HS-27A (cell line): ENCODE results near the gene PSMB3.

Experiments
- DNase-seq: peaks from one replicate; pipeline ENCODE4 v3.0.0-alpha.2; 2012; ENCODE audit warnings: low read depth, missing footprints

The PSMB3 gene

DNA sequence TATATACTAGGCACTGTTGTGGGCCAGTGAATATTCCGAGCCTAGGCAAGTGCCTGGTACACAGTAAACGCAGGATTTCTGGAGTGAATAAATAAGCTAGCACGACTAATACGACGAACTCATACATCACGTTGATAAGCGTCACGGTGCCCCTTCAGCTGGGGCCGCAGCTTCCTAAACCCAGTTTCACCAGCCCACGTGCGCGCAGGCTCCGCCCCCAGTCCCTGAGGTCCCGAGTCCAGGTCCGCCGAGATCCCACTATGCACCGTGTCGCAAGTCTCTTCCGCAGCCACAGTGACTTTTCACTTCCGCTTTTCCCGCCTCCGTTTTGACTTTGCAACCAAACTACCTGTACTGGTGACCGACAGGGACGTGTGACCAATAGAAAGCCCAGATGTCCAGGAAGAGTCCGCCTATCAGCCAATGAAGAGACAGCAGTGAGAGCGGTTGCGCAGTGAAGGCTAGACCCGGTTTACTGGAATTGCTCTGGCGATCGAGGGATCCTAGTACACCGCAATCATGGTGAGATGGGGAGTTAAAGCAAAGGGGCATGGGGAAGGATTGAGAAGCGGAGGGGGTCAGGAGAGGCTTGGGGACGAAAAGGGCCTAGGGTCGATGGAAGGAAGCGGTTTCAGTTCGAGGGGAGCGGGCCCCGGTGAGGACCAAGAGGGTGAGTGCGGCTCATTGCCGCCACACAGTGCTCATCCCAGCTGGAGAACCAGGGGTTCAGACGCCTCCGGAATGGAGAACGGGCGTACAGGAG, at the start of gene PSMB3:
PSMB3 (plus strand) TSS at position 434 of the 763 bp plus-strand sequence; CDS start at position 520, 86 bp downstream.
- DNase-seq: peak; percentile 89

- DNase-seq: no peak
Measured at GRCh38 chr17:38702916-38703741, 49.4 kb upstream of the PSMB3 start.

DNA sequence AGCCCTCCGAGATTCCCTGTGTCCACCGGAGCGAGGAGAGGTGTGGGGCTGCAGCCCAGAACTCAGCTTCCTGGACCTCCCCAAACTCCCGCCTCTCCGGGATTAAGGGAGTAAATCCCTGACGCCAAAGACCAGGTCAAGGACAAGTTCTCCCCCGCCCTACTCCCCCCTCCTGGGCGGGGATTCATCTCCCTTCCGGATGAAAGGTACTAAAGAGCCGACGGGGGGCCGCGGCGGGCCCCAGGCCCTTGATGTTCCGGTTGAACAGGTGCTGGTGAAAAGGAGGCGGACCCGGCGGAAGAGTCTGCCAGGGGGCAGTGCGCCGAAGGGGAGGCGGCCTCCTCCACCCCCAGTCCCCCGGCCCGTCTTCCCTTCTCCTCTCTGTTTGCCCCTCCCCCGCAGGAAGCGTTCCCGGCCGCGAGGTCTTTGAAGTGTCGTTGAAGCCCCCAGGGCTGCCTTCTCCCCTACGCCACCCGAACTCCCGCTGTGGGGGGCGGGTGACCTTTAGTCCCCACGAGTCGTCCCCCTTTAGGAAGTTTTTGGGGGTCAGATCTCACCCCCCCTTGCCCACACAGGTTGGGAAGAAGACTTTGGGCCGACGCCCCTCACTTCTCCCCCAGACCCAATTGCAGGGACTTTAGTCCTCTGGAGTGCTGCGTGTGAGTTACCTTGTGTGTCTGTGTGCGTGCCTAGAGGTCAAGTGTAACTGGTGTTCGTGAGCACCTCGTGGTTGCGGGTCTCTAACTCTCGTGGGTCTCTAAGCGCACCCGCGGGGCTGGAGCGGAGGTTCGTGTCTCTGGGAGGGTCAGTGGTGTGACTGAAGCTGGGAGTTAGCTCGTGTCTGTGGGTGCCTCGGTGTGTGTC, 48.6 kb upstream of the PSMB3 start:
- DNase-seq: no peak

- no peak for DNase-seq
Measured at GRCh38 chr17:38704606-38705522, 47.7 kb upstream of the PSMB3 start, which contains the start of gene MLLT6. Gene MLLT6 (plus strand): TSS chr17:38705273. CDS start chr17:38705633, 360 bp downstream.

- DNase-seq: no peak
Measured at GRCh38 chr17:38705523-38705802, 47.1 kb upstream of the PSMB3 start.

- DNase-seq: no peak
Measured at GRCh38 chr17:38705803-38706504, 46.6 kb upstream of the PSMB3 start.

DNA sequence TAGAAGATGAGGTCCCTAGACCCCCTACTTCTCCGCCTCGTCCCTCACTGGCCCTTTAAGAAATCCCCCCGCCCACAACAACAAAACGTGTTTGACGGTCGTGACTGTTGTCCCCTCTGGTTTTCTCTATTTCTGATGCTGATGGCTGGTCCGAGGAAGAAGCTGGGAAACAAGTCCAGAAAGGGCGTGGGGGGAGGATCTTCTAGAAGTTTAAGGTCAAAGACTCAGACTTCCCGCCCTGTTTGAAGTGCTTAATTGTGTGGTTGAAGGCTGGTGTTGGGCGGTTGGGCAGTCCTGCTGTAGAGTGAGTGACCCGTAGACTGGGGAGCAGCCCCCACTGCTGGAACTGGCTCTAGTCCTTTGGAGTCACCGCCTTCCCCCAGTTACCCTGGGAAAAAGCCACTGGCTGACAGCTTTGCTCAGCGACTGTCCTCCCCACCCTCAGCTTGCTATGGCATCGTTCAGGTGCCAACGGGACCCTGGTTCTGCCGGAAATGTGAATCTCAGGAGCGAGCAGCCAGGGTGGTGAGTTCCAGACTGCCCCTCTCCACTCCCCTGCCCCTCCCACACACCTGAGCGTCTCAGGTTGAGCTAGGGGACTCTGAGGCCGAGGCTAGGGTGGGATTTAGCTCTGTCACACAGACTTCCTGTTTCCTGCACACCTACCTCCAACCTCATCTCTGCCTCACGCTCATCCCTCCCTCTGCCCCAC, 45.9 kb upstream of the PSMB3 start:
- DNase-seq: no peak

DNA sequence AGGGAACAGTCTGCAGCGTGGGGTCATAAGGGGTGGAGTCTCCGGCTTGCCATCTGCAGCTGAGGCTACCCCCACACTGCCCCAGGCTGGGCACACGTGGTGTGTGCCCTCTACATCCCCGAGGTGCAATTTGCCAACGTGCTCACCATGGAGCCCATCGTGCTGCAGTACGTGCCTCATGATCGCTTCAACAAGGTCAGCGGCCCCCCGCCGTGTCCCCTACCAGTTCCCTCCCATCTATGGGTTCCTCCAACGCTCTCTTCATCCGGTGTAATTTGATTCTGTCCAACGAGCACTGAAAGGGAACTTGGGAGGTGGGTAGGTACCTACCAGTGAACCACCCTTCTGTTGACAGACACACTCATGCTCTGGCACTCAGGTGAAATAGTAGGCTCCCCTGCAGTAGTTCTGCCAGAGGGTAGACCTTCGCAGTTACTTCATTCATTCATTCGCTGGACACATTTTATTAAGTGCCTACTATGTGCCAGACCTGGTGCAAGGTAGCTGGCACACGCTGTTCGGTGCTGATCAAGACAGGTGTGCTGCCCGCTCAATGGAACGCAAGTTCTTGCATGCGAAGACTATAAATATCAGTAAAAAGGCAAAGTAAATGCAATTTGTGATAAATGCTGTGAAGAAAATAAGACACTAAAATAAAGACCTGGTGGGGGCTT, 44.7 kb upstream of the PSMB3 start:
- DNase-seq: no peak

DNA sequence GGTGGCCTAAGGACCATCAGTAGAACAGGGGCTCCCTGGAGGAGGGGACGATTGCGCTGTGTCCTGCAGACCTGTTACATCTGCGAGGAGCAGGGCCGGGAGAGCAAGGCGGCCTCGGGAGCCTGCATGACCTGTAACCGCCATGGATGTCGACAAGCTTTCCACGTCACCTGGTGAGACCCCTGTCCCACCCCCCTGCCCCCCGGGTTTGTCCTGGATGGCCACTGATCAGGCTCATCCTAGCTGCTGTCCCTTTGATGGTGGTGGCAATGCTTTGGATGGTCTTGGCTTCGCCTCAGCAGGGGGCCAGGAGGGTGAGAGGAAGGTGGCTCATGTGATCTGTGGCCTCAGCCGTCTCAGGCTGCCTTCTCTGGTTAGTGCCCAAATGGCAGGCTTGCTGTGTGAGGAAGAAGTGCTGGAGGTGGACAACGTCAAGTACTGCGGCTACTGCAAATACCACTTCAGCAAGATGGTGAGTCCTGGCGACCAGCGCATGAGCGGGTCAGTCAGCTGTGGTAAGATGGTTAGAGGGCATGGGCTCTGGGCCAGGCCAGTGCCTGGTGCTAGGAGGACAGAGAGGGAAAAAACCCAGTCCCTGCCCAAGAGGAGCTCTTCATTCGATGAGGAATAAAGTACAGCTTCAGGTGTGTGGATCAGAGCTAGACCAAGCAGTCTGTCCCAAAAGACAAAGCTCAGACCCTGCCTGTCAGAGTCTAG, 43.3 kb upstream of the PSMB3 start:
- no peak for DNase-seq

DNA sequence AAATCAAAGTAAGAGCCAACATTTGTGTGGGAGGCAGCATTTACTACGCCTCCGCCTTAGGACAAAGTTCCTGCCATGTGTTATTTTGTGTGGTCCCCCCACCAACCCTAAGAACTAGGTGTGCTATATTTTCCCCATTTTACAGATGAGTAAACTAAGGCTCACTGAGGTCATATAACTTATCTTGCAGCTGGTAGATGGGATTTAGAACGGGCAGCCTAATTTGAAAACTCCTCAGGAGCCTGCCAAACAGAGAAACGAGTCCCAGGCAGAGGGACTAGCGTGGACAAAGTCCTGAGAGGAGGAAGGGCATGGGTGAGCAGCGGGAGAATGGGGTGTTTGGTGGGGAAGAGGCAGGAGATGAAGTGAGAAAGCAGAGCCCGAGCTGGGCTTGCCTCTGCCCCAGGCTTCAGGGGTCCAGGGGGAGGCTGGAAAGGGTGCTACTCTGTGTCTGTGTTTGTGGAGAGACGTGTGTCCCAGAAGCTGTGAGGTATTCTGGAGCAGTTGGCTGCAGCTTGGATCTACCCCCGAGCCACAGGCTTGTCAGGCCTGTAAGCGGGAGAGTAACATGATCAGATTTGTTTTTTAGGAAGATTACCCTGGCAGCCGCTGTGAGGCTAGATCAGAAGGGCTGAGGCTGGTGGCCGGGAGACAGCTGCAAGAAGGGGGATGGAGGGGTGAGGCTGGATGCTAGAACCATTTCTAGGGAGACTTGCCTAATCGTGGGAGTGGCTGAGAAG, 42.5 kb upstream of the PSMB3 start:
- DNase-seq: no peak

DNA sequence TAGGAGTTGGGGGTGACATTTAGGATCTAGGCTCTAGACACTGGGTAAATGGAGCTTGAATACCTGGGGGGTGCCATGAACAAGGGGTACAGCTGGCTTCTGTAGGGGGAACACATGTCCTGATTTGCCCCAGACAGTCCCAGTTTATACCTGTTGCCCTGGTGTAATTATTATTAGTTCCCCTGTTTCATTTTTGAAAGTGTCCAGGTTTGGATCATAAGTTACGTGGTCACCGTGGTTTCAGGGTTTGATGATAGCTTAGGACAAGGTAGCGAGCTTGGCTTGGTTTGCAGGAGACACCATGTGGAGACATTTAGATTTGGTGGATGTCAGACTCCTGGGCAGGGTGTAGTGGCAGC, 42.0 kb upstream of the PSMB3 start:
- no peak for DNase-seq

DNA sequence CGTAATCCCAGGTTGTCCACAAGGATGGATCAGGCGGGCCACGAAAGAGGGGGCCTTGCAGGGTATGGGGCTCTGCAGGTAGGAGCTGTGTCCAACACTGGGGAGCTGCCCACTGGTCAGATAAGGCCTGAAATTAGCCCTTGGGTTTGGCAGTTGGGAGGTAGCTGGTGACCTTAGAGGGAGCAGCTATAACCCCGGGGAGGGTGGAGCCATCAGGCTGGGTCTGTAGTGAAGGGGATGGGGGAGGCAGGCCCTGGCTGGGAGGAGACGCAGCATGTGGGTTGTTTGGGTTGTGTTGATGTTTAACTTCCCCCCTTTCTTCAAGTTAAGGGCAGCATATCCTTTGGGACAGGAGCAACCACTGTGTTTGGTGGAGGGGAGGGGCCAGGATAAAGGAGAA, 41.6 kb upstream of the PSMB3 start:
- no peak for DNase-seq

GRCh38 chr17:38711792-38712571, 40.6 kb upstream of the PSMB3 start:
- DNase-seq: no peak

- DNase-seq: no peak
Measured at GRCh38 chr17:38712593-38712992, 39.9 kb upstream of the PSMB3 start.

DNA sequence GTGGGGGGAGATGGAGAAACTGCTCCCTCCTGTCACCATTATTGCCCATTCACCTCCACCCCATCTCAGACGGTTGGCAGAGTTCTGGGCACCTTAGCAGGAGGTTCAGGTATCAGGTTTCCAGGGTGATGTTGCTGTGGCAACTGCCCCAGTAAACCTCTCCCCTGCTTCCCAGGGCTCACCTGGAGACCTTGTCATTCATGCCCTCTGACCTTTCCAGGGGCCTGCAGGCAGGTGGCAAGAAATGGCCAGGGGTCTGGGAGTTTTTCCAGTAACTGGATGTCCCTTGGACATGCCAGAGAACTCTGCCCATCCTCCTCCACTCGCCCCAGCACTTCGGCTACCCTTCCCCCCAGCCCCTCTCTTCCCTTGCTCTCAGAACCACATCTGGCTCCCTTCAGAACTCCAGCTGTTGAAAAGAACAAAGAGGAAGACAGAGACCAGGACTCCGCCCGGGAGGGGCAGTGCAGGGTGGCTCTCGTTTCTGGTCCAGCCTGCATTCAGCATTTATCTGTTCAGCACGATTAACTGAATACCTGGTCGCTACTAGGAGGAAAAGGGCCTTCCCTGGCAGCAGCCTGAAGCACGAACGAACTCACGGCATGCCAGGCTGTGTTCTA, 39.0 kb upstream of the PSMB3 start:
- DNase-seq: no peak

DNA sequence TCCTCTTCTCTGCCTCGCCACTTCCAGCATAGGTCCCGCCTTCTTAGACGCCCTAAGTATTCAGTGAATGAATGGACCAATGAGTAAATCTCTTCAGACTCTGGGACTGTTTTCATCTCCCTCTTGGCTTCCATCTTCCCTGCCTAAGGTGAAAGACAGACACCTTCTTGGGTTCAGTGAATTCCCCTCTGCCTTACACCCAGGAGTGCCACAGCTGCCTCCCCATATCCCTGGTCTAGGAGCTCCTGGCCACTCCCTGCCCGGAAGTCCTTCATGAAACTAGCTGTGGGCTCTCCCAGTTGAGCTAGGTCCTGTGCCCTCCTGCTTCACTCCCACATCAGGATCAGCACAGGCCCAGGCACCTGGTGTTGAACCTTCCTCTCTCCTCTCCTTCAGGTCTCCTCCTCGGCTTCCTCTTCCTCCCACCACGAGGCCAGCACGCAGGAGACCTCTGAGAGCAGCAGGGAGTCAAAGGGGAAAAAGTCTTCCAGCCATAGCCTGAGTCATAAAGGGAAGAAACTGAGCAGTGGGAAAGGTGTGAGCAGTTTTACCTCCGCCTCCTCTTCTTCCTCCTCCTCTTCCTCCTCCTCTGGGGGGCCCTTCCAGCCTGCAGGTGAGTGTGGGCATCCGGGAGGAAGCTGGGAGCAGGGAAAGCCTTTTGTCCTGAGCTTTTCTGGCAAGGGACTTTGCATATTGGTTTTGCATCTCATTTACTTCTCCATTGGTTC, 37.2 kb upstream of the PSMB3 start:
- DNase-seq: no peak
